Brain microvascular endothelial cell (primary cell): ENCODE data around the gene HYDIN.

Experiments used
- DNase-seq: peaks from one replicate; pipeline ENCODE4 v3.0.0-alpha.2; 2020
- H3K27ac ChIP-seq: fragments of 250-450 bp; sonication (Bioruptor Pico); 2 replicates; pipeline ENCODE4 v1.5.1; 2020; ENCODE audit warnings: mild to moderate bottlenecking, moderate library complexity
- H3K27me3 ChIP-seq: fragments of 250-450 bp; sonication (Bioruptor Pico); replicated peaks from 2 replicates; pipeline ENCODE4 v1.5.1; 2020; ENCODE audit warnings: mild to moderate bottlenecking
- H3K36me3 ChIP-seq: fragments of 250-450 bp; sonication (Bioruptor Pico); replicated peaks from 2 replicates; pipeline ENCODE4 v1.5.1; 2020; ENCODE audit warnings: mild to moderate bottlenecking
- H3K4me3 ChIP-seq: 2 replicates; pipeline ENCODE4 v1.5.1; 2011; ENCODE audit warnings: low read depth, mild to moderate bottlenecking, control low read depth, low read length, moderate library complexity
- CTCF ChIP-seq: IDR thresholded peaks from 2 replicates; pipeline ENCODE4 v1.5.1; 2011; ENCODE audit warnings: low read depth, mild to moderate bottlenecking, moderate library complexity, low read length, control low read depth, inconsistent platforms; ENCODE audit errors: missing control alignments
- in situ Hi-C: cut with HindIII; loops from 2 replicates; pipeline ENCODE4 v1.10.0; 2017; ENCODE audit warnings: low sequenced_read_pairs, low pct_ligation_motif_present

Gene HYDIN

GRCh38 chr16:71203631-71204030 lies 26.9 kb downstream of the HYDIN start:
- TF ChIP-seq CTCF: no peak
- in situ Hi-C loops: no loop called here
- Histone ChIP-seq H3K36me3 (no peaks in the 10 kb centered on the region), H3K27me3 (no peaks in the 10 kb centered on the region), H3K27ac (no peak overlapping the region), H3K4me3 (no peak overlapping the region)
- DNase-seq: no peak

- no peak for TF ChIP-seq CTCF
- DNase-seq: no peak
- Histone ChIP-seq H3K27me3 (no peaks in the 10 kb centered on the region), H3K27ac (no peak overlapping the region), H3K36me3 (no peaks in the 10 kb centered on the region), H3K4me3 (no peak overlapping the region)
- in situ Hi-C loops: no loop called here
These were observed 29.0 kb downstream of the HYDIN start for GRCh38 chr16:71201556-71201955.

- in situ Hi-C loops: no loop called here
- Histone ChIP-seq H3K27me3 (no peaks in the 10 kb centered on the region), H3K36me3 (no peaks in the 10 kb centered on the region), H3K4me3 (no peak overlapping the region), H3K27ac (no peak overlapping the region)
- DNase-seq: no peak
- TF ChIP-seq CTCF: no peak
These were observed 29.5 kb downstream of the HYDIN start for GRCh38 chr16:71201054-71201453.

- Histone ChIP-seq H3K4me3 (no peak overlapping the region), H3K36me3 (no peaks in the 10 kb centered on the region), H3K27me3 (no peaks in the 10 kb centered on the region), H3K27ac (no peak overlapping the region)
- no peak for DNase-seq
- in situ Hi-C loops: no loop called here
- no peak for TF ChIP-seq CTCF
These were observed 32.1 kb downstream of the HYDIN start for GRCh38 chr16:71198408-71198807.

- no peak overlapping the region for H3K4me3 ChIP-seq
- DNase-seq: no peak
- H3K36me3 ChIP-seq: no peaks in the 10 kb centered on the region
- no peaks in the 10 kb centered on the region for H3K27me3 ChIP-seq
- in situ Hi-C loops: no loop called here
- no peak for TF ChIP-seq CTCF
- no peak overlapping the region for H3K27ac ChIP-seq
These were observed 38.1 kb downstream of the HYDIN start for GRCh38 chr16:71192387-71192786.

- TF ChIP-seq CTCF: no peak
- Histone ChIP-seq H3K36me3 (no peaks in the 10 kb centered on the region), H3K4me3 (no peak overlapping the region), H3K27me3 (no peaks in the 10 kb centered on the region), H3K27ac (no peak overlapping the region)
- in situ Hi-C loops: no loop called here
- DNase-seq: no peak
These were observed 41.4 kb downstream of the HYDIN start for GRCh38 chr16:71188956-71189712.
